Ishikawa (cell line): ENCODE measurements around the gene LCP2.

Experiments used
- CEBPB ChIP-seq: IDR thresholded peaks from 2 replicates; pipeline ENCODE4 v1.6.1; 2012
- CREB1 ChIP-seq: IDR thresholded peaks from 2 replicates; pipeline ENCODE4 v1.6.1; 2012; ENCODE audit warnings: low read depth
- EGR1 ChIP-seq: IDR thresholded peaks from 2 replicates; pipeline ENCODE4 v1.6.1; 2012
- EP300 ChIP-seq: IDR thresholded peaks from 2 replicates; pipeline ENCODE4 v1.6.1; 2012; ENCODE audit warnings: borderline replicate concordance
- FOXM1 ChIP-seq: IDR thresholded peaks from 2 replicates; pipeline ENCODE4 v1.6.1; 2012; ENCODE audit warnings: low read depth, borderline replicate concordance
- NFIC ChIP-seq: IDR thresholded peaks from 2 replicates; pipeline ENCODE4 v1.6.1; 2012
- RAD21 ChIP-seq: IDR thresholded peaks from 2 replicates; pipeline ENCODE4 v1.6.1; 2012; ENCODE audit warnings: low read depth
- TAF1 ChIP-seq: IDR thresholded peaks from 2 replicates; pipeline ENCODE4 v1.6.1; 2012; ENCODE audit warnings: low read depth, mild to moderate bottlenecking
- TCF12 ChIP-seq: IDR thresholded peaks from 2 replicates; pipeline ENCODE4 v1.6.1; 2012; ENCODE audit warnings: low read depth
- TEAD4 ChIP-seq: IDR thresholded peaks from 2 replicates; pipeline ENCODE4 v1.6.1; 2012
- YY1 ChIP-seq: IDR thresholded peaks from 2 replicates; pipeline ENCODE4 v1.6.1; 2012; ENCODE audit warnings: low read depth
- ZBTB7A ChIP-seq: IDR thresholded peaks from 2 replicates; pipeline ENCODE4 v1.6.1; 2012; ENCODE audit warnings: low read depth
- TF ChIP-seq, protein P1 (sequence below): IDR thresholded peaks from 2 replicates; pipeline ENCODE4 v1.6.1; 2012
- TF ChIP-seq, protein P2 (sequence below): IDR thresholded peaks from 2 replicates; pipeline ENCODE4 v1.6.1; 2012
- TF ChIP-seq, protein P3 (sequence below): IDR thresholded peaks from 2 replicates; pipeline ENCODE4 v1.6.1; 2012; ENCODE audit warnings: low read depth, mild to moderate bottlenecking

LCP2 gene

DNA sequence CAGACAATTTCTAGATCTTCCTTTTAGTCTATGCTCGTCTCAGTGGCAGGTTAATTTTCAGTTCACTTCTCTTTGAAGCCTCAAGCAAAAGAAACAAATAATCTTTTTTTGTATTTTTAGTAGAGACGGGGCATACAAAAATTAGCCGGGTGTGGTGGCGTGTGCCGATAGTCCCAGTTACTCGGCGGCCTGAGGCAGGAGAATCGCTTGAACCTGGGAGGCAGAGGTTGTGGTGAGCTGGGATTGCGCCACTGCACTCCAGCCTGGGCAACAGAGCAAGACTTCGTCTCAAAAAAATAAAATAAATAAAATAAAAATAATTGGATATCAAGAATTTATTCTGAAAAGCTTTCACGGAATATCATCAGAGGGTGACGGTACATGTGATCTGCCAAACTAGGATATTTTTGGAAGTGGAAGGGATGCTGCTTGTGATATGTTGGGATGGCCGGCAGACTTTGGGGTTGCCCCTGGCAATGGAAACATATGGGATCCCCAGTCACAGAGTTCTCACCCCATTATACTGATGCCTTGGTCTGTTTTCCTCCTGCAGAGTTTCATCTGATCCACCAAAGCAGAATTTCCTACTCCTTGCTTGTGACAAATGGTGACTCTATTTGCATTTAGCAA, 7.6 kb upstream of the LCP2 start:
- TF ChIP-seq TAF1 (no peak), EP300 (no peak)

DNA sequence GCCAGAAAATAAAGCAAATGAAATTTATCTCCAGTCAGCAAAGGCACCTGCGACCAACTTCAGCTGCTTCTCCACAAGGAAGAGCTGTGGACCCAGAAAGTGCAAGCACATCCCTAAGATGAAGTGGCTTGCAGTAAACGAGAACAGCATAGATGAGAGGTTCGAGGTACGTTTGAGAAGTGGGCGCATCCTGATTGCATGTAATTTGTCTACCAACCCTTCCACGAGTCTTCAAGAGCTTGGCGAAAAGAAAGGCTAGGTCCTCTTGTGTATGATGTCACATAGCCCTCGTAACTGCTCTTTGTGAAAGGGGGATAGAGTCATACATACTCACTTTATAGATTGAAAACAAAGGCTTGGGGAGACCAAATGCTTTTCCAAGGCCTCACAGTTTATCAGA, 6.0 kb upstream of the LCP2 start:
- TF ChIP-seq EP300 (no peak), YY1 (no peak), TAF1 (no peak), FOXM1 (no peak), CREB1 (no peak), CEBPB (no peak)
- TF ChIP-seq, protein P1, sequence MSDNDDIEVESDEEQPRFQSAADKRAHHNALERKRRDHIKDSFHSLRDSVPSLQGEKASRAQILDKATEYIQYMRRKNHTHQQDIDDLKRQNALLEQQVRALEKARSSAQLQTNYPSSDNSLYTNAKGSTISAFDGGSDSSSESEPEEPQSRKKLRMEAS, result no peak
- TF ChIP-seq, protein P2, sequence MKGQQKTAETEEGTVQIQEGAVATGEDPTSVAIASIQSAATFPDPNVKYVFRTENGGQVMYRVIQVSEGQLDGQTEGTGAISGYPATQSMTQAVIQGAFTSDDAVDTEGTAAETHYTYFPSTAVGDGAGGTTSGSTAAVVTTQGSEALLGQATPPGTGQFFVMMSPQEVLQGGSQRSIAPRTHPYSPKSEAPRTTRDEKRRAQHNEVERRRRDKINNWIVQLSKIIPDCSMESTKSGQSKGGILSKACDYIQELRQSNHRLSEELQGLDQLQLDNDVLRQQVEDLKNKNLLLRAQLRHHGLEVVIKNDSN, result no peak

DNA sequence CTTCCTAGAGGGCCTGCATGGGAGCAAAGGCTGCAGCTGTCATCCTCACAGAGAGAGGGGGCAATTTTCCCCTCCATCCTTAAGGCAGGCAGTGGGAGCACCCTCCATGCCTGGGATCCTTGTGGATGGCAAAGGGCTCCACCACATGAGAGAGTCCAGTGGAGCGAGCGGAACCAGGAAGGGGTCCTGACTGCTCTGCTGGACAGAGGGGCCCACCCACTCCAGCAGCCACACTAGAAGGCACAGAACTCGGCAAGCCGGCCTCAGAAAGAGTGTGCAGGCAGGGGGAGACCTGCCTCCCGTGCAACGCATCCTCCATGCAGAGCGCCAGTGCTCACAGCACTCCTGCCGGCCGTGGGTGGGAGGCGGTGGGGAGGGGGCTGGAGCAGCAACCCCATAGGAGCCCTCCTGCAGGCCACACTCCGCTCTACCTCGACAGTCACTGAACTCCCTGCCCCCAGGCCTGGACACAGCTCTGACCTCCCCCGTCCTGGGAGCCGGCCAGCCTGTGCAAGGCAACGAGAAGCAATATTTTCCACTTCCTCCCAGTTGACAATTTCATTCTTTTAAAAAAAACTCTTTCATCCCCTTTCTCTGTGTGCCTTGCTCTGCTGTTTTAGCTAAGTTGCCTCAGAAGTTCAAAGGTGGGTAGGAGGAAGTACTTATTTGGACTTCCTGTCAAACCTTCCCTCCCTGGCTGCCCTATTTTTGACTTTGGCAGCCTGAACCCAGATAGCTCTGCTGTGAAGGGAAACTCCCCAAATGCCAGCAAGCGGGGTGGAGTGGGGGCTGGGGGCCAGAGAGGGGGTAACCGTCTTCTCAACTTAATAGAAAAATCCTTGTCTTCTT, 5.3 kb upstream of the LCP2 start:
- TF ChIP-seq CREB1 (no peak), EGR1 (no peak), TAF1 (no peak), TEAD4 (no peak), ZBTB7A (no peak), NFIC (no peak), EP300 (no peak), TCF12 (no peak), FOXM1 (no peak), YY1 (no peak), CEBPB (no peak), RAD21 (no peak)
- TF ChIP-seq, protein P2, result no peak
- TF ChIP-seq, protein P3, sequence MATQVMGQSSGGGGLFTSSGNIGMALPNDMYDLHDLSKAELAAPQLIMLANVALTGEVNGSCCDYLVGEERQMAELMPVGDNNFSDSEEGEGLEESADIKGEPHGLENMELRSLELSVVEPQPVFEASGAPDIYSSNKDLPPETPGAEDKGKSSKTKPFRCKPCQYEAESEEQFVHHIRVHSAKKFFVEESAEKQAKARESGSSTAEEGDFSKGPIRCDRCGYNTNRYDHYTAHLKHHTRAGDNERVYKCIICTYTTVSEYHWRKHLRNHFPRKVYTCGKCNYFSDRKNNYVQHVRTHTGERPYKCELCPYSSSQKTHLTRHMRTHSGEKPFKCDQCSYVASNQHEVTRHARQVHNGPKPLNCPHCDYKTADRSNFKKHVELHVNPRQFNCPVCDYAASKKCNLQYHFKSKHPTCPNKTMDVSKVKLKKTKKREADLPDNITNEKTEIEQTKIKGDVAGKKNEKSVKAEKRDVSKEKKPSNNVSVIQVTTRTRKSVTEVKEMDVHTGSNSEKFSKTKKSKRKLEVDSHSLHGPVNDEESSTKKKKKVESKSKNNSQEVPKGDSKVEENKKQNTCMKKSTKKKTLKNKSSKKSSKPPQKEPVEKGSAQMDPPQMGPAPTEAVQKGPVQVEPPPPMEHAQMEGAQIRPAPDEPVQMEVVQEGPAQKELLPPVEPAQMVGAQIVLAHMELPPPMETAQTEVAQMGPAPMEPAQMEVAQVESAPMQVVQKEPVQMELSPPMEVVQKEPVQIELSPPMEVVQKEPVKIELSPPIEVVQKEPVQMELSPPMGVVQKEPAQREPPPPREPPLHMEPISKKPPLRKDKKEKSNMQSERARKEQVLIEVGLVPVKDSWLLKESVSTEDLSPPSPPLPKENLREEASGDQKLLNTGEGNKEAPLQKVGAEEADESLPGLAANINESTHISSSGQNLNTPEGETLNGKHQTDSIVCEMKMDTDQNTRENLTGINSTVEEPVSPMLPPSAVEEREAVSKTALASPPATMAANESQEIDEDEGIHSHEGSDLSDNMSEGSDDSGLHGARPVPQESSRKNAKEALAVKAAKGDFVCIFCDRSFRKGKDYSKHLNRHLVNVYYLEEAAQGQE, result no peak
- TF ChIP-seq, protein P1, result no peak

DNA sequence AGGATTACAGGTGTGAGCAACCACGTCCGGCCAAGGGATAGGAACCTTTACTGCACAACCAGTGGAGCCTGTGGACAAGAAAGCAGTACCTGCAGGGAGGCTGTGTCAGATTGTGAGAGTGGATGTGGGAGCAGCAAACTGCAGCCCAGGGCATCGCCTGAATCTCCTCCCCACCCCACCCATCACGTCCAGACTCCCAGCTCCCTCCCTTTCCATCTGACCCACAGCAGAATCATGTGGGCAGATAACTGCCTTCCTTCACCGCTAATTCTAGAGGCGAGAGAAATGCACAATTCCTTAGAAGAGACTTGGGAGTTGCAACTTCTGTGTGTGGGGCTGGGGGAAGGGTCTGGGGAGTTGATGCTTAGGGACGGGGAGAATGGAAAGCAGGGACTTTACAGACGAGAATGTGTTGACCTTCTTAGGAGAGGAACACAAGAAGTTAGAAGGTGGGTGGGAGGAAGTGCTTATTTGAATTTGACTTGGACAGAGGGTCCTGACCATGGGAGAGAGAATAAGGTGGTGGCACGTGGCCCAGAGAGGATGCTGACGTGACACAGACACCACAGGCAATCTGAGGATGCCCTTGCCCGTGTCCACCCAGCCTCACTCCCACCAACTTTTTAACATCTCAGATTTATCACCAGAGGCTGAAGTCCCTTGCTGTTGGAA, 4.5 kb upstream of the LCP2 start:
- no peak for TF ChIP-seq TEAD4
- TF ChIP-seq NFIC, result no peak
- TF ChIP-seq RAD21, result no peak
- TF ChIP-seq ZBTB7A, result no peak
- TF ChIP-seq FOXM1, result no peak
- TF ChIP-seq TCF12, result no peak
- TF ChIP-seq, protein P3, result no peak
- TF ChIP-seq EGR1, result no peak

DNA sequence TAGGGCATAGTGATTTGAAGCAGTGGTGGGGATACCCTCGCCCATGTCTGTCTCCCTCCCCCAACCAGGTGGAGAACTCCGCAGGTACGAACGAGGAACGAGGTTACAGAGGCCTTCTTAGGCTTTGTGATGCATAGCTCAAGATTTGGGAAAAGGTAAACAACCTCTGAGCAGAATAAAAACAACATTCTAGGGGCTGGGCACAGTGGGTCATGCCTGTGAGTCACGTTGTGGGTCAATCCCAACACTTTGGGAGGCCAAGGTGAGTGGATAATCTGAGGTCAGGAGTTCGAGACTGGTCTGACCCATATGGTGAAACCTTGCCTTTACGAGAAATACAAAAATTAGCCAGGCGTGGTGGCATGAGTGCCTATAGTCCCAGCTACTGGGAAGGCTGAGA, 3.6 kb upstream of the LCP2 start:
- TF ChIP-seq RAD21 (no peak), EP300 (no peak), TAF1 (no peak), YY1 (no peak), FOXM1 (no peak), CREB1 (no peak), TCF12 (no peak), TEAD4 (no peak)
- TF ChIP-seq, protein P1, result no peak
- TF ChIP-seq, protein P3, result no peak
- TF ChIP-seq, protein P2, result no peak
